ENCODE results near the gene STAT5B. TPM values are rescaled to one million over a fixed set of nuclear protein-coding genes. Genes with fewer than 3 reads are reported as not detected.

STAT5B gene
- total RNA-seq, 4 donors from 2014 or later = 52.7 to 105 (median 57.6) TPM

DNA sequence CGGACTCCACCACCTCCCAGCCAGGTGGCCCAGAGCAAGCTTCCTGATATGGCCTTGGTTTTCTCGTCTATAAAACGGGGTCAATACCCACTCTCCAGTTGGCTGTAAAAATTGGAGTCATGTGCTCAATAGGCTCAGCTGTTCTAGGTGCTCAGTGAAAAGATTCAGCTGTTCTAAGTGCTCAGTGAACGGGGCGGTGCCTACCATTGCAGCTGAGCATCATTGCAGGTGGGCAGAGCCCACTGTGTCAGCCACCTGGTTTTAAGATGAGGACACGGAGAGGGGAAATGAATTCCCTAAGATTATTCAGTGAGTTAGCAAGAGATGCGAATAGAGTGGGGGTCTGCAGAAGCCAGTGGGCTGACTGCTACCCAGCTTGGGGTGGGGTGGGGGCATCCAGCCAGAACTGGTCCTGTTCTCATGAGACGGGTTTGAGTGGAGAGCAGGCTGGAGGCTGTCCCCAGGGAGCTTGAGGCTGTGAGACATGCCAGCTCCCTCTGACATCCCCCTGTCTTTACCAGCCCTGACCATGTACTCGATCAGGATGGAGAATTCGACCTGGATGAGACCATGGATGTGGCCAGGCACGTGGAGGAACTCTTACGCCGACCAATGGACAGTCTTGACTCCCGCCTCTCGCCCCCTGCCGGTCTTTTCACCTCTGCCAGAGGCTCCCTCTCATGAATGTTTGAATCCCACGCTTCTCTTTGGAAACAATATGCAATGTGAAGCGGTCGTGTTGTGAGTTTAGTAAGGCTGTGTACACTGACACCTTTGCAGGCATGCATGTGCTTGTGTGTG is 34.0 kb upstream of the STAT5B start:
- Histone ChIP-seq H3K9me3 (no peaks in the 10 kb centered on the region), H3K4me1 (peaks cover 39% of the 10 kb centered on the region), H3K36me3 (peaks cover 80% of the 10 kb centered on the region), H3K27ac (no peak overlapping the region), H3K27me3 (no peaks in the 10 kb centered on the region), H3K4me3 (no peak overlapping the region)
- WGBS = 82% methylated on average over 19 of the region's 19 CpGs
- DNase-seq (ENCODE audit: low spot score in 2 of 2) = no peak
- TF ChIP-seq POLR2A (IDR thresholded peaks at IDR 0.05) = no peak
- TF ChIP-seq, protein P1, sequence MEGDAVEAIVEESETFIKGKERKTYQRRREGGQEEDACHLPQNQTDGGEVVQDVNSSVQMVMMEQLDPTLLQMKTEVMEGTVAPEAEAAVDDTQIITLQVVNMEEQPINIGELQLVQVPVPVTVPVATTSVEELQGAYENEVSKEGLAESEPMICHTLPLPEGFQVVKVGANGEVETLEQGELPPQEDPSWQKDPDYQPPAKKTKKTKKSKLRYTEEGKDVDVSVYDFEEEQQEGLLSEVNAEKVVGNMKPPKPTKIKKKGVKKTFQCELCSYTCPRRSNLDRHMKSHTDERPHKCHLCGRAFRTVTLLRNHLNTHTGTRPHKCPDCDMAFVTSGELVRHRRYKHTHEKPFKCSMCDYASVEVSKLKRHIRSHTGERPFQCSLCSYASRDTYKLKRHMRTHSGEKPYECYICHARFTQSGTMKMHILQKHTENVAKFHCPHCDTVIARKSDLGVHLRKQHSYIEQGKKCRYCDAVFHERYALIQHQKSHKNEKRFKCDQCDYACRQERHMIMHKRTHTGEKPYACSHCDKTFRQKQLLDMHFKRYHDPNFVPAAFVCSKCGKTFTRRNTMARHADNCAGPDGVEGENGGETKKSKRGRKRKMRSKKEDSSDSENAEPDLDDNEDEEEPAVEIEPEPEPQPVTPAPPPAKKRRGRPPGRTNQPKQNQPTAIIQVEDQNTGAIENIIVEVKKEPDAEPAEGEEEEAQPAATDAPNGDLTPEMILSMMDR (IDR thresholded peaks at IDR 0.05) = no peak
- TF ChIP-seq POLR2AphosphoS5 (IDR thresholded peaks at IDR 0.05) = no peak
- TF ChIP-seq EP300 (IDR thresholded peaks at IDR 0.05) = no peak

DNA sequence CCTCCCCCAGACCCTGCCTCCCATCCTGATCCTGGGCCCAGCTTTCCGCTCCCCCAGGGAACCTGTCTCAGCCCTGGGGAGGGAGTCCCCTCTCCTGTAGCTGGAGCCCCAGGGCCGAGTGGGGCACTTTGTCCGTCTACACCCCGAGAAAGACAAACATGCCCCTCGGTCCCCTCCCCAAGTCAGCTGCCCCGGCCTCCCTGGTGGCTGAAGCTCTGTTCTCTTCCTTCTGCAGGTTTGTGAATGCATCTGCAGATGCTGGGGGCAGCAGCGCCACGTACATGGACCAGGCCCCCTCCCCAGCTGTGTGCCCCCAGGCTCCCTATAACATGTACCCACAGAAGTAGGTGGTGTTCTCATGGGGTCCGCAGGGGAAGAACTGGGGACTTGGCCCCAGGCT is 33.0 kb upstream of the STAT5B start:
- TF ChIP-seq POLR2A (IDR thresholded peaks at IDR 0.05) (no peak), EP300 (IDR thresholded peaks at IDR 0.05) (no peak), POLR2AphosphoS5 (IDR thresholded peaks at IDR 0.05) (no peak)
- peaks cover 34% of the 10 kb centered on the region for H3K4me1 ChIP-seq
- no peaks in the 10 kb centered on the region for H3K9me3 ChIP-seq
- peaks cover 81% of the 10 kb centered on the region for H3K36me3 ChIP-seq
- no peaks in the 10 kb centered on the region for H3K27me3 ChIP-seq
- no peak overlapping the region for H3K27ac ChIP-seq
- 95% methylated on average over 8 of the region's 9 CpGs for whole genome bisulfite sequencing
- no peak overlapping the region for H3K4me3 ChIP-seq
- no peak for DNase-seq (ENCODE audit: low spot score in 2 of 2)

DNA sequence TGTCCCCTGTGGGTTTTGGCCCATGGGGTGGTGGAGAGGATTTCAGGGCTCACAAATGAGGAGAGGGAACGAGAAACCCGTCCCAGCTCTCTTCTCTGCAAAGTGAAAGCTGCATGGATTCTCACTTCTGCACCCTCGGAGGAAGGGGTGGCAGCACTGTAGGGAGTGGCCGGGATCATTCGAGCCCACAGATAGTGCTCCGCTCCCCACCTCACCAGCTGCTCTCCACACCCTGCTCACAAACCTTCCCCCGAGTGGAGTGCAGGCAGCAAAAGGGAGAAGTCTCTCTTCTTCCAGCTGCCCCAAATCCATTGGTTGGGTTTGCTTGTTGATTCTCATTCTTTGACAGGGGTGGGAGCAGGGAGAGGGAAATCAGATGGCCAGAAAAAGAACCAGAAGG is 32.3 kb upstream of the STAT5B start:
- WGBS = 86% methylated on average over 3 of the region's 7 CpGs
- no peaks in the 10 kb centered on the region for H3K27me3 ChIP-seq
- H3K4me3 ChIP-seq = no peak overlapping the region
- no peaks in the 10 kb centered on the region for H3K9me3 ChIP-seq
- no peak overlapping the region for H3K27ac ChIP-seq
- H3K4me1 ChIP-seq = peaks cover 28% of the 10 kb centered on the region
- no peak for DNase-seq (ENCODE audit: low spot score in 2 of 2)
- H3K36me3 ChIP-seq = peaks cover 81% of the 10 kb centered on the region
- TF ChIP-seq POLR2AphosphoS5 (IDR thresholded peaks at IDR 0.05) (no peak), POLR2A (IDR thresholded peaks at IDR 0.05) (no peak), EP300 (IDR thresholded peaks at IDR 0.05) (no peak)
- TF ChIP-seq, protein P1 (IDR thresholded peaks at IDR 0.05) = no peak

DNA sequence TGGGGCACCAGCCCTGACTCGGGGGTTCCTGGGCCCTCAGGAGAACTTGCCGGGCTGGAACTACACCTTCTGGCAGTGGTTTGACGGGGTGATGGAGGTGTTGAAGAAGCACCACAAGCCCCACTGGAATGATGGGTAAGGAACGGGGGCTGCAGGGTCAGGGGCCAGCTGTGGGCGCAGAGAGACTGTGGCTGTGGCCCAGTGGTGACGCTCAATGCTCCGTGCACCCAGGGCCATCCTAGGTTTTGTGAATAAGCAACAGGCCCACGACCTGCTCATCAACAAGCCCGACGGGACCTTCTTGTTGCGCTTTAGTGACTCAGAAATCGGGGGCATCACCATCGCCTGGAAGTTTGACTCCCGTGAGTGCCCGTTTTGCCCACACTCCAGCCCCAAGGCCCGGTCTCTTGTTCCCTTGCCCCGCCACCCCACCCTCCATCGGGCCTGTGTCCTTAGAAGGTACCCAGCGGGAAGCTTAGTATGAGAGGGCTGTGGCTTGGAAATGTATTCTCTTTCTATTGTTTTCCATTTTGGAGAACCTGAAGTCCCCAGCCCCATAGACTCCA is 31.3 kb upstream of the STAT5B start:
- no peaks in the 10 kb centered on the region for H3K27me3 ChIP-seq
- H3K9me3 ChIP-seq = no peaks in the 10 kb centered on the region
- TF ChIP-seq POLR2AphosphoS5 (IDR thresholded peaks at IDR 0.05) (no peak), POLR2A (IDR thresholded peaks at IDR 0.05) (no peak), EP300 (IDR thresholded peaks at IDR 0.05) (no peak)
- TF ChIP-seq, protein P1 (IDR thresholded peaks at IDR 0.05) = no peak
- H3K27ac ChIP-seq = no peak overlapping the region
- H3K4me1 ChIP-seq = peaks cover 20% of the 10 kb centered on the region
- 93% methylated on average over 19 of the region's 19 CpGs for WGBS
- no peak for DNase-seq (ENCODE audit: low spot score in 2 of 2)
- no peak overlapping the region for H3K4me3 ChIP-seq
- peaks cover 82% of the 10 kb centered on the region for H3K36me3 ChIP-seq

DNA sequence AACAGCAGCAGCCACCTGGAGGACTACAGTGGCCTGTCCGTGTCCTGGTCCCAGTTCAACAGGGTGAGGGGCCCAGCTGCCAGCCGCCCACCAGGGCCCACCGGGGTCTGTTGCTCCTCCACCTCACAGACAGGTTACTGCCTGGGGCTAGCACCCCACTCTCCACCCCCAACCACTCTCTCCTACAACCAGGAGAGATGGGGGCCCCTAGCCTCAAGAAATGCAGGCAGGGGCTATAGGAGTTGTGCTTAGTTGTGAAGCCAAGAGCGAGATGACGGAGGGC is 30.1 kb upstream of the STAT5B start:
- peaks cover 92% of the 10 kb centered on the region for H3K36me3 ChIP-seq
- 97% methylated on average over 3 of the region's 5 CpGs for WGBS
- no peaks in the 10 kb centered on the region for H3K9me3 ChIP-seq
- TF ChIP-seq POLR2AphosphoS5 (IDR thresholded peaks at IDR 0.05) (no peak), POLR2A (IDR thresholded peaks at IDR 0.05) (no peak), EP300 (IDR thresholded peaks at IDR 0.05) (no peak)
- TF ChIP-seq, protein P1 (IDR thresholded peaks at IDR 0.05) = no peak
- no peak overlapping the region for H3K27ac ChIP-seq
- H3K4me3 ChIP-seq = no peak overlapping the region
- no peak for DNase-seq (ENCODE audit: low spot score in 2 of 2)
- no peaks in the 10 kb centered on the region for H3K27me3 ChIP-seq
- peaks cover 9% of the 10 kb centered on the region for H3K4me1 ChIP-seq

Data from suprapubic skin (tissue), 4 donors.